Body of pancreas (tissue), 4 donors: ENCODE results near the gene AURKAIP1. TPM values are rescaled to one million over a fixed set of nuclear protein-coding genes. Genes with fewer than 3 reads are reported as not detected.

Experiments used
- ATAC-seq: fragments of 150-250 bp; one replicate; pipeline ENCODE4 v1.9.1; 2016
- DNase-seq, 4 donors: peaks; one replicate each; pipeline ENCODE4 v3.0.0-alpha.2; 2019
- H3K27ac ChIP-seq, 4 donors: fragments of 200-600 bp; sonication (generic); 1 replicate in 3 of 4; 2 replicates in 1 of 4; pipeline versions ENCODE4 v1.5.1 to v1.6.1; 2016 to 2019; ENCODE audit warnings: mild to moderate bottlenecking in 1 of 4, mixed read lengths in 1 of 4, moderate library complexity in 1 of 4
- H3K27me3 ChIP-seq, 2 donors: fragments of 200-600 bp; sonication (generic); one replicate each; pipeline ENCODE4 v1.6.0; 2016; ENCODE audit warnings: mild to moderate bottlenecking in 1 of 2
- H3K36me3 ChIP-seq, 2 donors: fragments of 200-600 bp; sonication (generic); replicated peaks in 1 of 2; 2 replicates each; pipeline ENCODE4 v1.5.1; 2016; ENCODE audit warnings: low read depth in 2 of 2; ENCODE audit not compliant: insufficient read depth in 1 of 2
- H3K4me1 ChIP-seq: fragments of 200-600 bp; sonication (generic); one replicate; pipeline ENCODE4 v1.6.0; 2016
- H3K4me3 ChIP-seq, 2 donors: fragments of 200-600 bp; sonication (generic); 1 replicate in 1 of 2; 2 replicates in 1 of 2; pipeline ENCODE4 v1.5.1; 2016 to 2019
- H3K9me3 ChIP-seq, 3 donors: fragments of 200-600 bp; sonication (generic); 1 replicate in 2 of 3; 2 replicates in 1 of 3; pipeline ENCODE4 v1.5.1; 2016
- CTCF ChIP-seq, 7 experiments: fragments of 450-650 bp in 4 of 7; fragments of 200-600 bp in 3 of 7; sonication (generic) in 3 of 7; IDR thresholded peaks; one replicate each; pipeline ENCODE4 v1.5.1; 2016 to 2019; ENCODE audit warnings: antibody characterized with exemption in 7 of 7
- POLR2A ChIP-seq, 3 donors: fragments of 450-650 bp; IDR thresholded peaks; one replicate each; pipeline ENCODE4 v1.6.1; 2016; ENCODE audit warnings: antibody characterized with exemption in 3 of 3, mild to moderate bottlenecking in 2 of 3
- WGBS, 2 donors: methylation state at CpG; one replicate each; pipeline ENCODE4 v1.1.5; 2017; 5-methylcytosine and 5-hydroxymethylcytosine counted together
- intact Hi-C: fragments of 100-400 bp; cut with DNase I; formaldehyde crosslinking; loops from one replicate; pipeline ENCODE4 v1.15.1; 2023
- total RNA-seq, 2 donors: library from RNA; depleted of rRNA; stranded (reverse); fragments of >200 nt; gene quantifications; one replicate each; pipeline ENCODE4 v1.1.0, GENCODE V29; 2016

The AURKAIP1 gene
- total RNA-seq, 2 donors from 2014 or later = 79.4 to 93.7 TPM

DNA sequence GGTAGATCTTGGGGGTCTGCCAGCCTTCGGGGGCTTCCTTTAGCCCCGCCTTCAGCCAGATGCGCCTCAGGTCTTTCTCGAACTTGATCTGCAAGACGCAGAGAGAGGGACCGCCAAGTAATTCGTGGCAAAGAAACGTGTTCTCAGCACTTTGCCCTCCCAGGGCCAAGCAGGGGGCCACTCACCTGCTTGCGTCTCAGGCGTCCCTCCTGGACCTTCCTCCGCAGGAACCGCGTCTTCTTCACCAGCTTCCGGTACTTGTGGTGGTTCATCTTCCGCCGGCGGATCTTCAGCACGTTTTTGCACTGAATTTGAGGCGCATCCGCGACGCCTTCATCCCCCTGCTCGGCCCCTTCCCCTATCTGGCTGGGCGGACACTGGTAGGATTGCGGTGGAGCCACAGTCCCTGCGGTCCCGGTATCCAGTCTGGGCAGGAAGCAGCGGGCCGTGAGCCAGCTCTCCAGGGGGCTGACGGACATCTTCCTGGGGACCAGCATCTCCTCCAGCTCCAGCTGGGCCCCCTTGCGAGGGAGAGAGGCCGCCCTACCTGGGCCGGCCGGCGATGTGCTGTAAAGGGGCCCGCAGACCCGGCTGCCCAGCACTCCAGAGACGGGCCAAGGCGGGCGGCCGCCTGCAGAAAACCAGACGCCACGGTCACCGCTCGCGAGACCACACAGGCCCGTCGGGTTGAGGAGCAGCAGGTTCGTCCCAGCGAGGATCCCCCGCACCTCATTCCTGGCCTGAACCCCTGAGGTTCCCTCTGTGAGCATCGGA is 1.0 kb downstream of the AURKAIP1 start:
- intact Hi-C loops = no loop called here
- peaks cover 36% of the 10 kb centered on the region for H3K4me1 ChIP-seq
- H3K36me3 ChIP-seq = no peaks in the 10 kb centered on the region
- peak overlapping the region; percentile 98 to 100 for H3K4me3 ChIP-seq
- TF ChIP-seq CTCF (IDR thresholded peaks at IDR 0.05) (no peak), POLR2A (IDR thresholded peaks at IDR 0.05) (no peak)
- H3K9me3 ChIP-seq = no peaks in the 10 kb centered on the region
- ATAC-seq (no peak), DNase-seq (no peak)
- WGBS, 2 donors = 36 to 67% methylated on average over 24 to 50 of the region's 52 CpGs
- H3K27me3 ChIP-seq = no peaks in the 10 kb centered on the region
- peak overlapping the region in 3 of 4 donors; percentile 78 to 96 (median 93) for H3K27ac ChIP-seq

DNA sequence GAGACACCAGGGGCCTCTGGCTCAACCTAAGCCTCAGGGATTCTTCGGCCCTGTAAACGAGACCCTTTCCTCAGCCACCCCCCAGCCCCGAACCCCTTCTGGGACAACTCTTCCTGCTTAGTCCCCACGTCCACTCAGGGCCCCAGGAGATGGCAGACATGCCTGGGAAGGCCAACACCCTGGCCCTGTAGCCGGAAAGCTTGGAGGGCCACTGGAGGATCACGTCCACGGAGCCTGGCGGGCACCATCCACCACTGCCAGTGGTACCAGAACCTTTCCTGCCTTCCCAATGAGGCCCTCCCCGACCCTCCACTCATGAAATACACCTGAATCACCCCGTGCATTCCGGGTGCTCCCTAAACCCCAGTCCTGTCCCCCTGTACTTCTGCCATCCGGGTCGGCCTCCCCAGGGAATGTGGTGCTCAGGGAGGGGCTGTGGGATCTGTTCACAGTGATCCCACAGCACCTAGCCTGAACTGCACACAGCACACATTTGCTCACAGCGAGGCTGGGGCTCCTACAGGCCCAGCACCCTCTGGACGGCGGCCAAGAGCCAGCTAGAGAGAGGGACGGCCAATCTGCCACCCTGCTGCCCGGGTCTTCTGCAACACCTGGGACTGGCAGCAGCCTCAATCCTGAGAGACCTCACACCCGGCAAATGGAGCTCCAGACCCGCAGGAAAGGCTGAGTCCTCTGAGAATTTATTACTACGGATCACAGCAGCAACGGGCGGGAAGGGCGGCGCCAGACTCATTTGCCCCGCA is 1.8 kb downstream of the AURKAIP1 start:
- Histone ChIP-seq H3K27me3 (no peaks in the 10 kb centered on the region), H3K36me3 (no peaks in the 10 kb centered on the region), H3K4me1 (peaks cover 36% of the 10 kb centered on the region), H3K9me3 (no peaks in the 10 kb centered on the region), H3K27ac (peak overlapping the region in 1 of 4 donors; percentile 12), H3K4me3 (no peak overlapping the region)
- intact Hi-C loops = no loop called here
- no peak for ATAC-seq
- WGBS, 2 donors = 73 to 77% methylated on average over 17 to 26 of the region's 26 CpGs
- TF ChIP-seq POLR2A (IDR thresholded peaks at IDR 0.05) = no peak
- DNase-seq = no peak

GRCh38 chr1:1371746-1372711 is 3.0 kb downstream of the AURKAIP1 start:
- peak; percentile 26 for ATAC-seq
- peak; percentile 81 to 97 (median 85) for TF ChIP-seq CTCF (IDR thresholded peaks at IDR 0.05)
- no peak for TF ChIP-seq POLR2A (IDR thresholded peaks at IDR 0.05)
- peak overlapping the region in 3 of 4 donors; percentile 18 to 40 (median 33) for H3K27ac ChIP-seq
- H3K27me3 ChIP-seq = no peaks in the 10 kb centered on the region
- H3K9me3 ChIP-seq = no peaks in the 10 kb centered on the region
- DNase-seq = peak; percentile 72 to 81 (median 76)
- no peaks in the 10 kb centered on the region for H3K36me3 ChIP-seq
- intact Hi-C loops = no loop called here
- peaks cover 36% of the 10 kb centered on the region for H3K4me1 ChIP-seq
- no peak overlapping the region for H3K4me3 ChIP-seq
- WGBS, 2 donors = 13 to 16% methylated on average over 3 to 24 of the region's 26 CpGs

- TF ChIP-seq POLR2A (IDR thresholded peaks at IDR 0.05) (no peak), CTCF (IDR thresholded peaks at IDR 0.05) (no peak)
- Histone ChIP-seq H3K4me1 (peaks cover 35% of the 10 kb centered on the region), H3K27ac (peak overlapping the region in 2 of 4 donors; percentile 18 to 40), H3K36me3 (no peaks in the 10 kb centered on the region), H3K27me3 (no peaks in the 10 kb centered on the region), H3K9me3 (no peaks in the 10 kb centered on the region), H3K4me3 (no peak overlapping the region)
- WGBS, 2 donors = 52 to 93% methylated on average over 2 to 12 of the region's 12 CpGs
- intact Hi-C loops = no loop called here
- ATAC-seq (no peak), DNase-seq (no peak)
These were observed 3.7 kb downstream of the AURKAIP1 start for GRCh38 chr1:1371364-1371745.
